HEK293T (cell line): ENCODE results near the gene CLRN3.

Source experiments
- CTCF ChIA-PET: fragments of 350-600 bp; formaldehyde crosslinking; extraction: SDS; loops from one replicate; lab custom pipeline; 2021; ENCODE audit warnings: antibody characterized with exemption, inconsistent platforms; lab: Yijun Ruan, JAX
- POLR2A ChIA-PET: fragments of 350-600 bp; formaldehyde crosslinking; extraction: SDS; loops from one replicate; lab custom pipeline; 2020; ENCODE audit warnings: antibody characterized with exemption, inconsistent platforms; lab: Yijun Ruan, JAX
- DNase-seq: peaks from one replicate; pipeline ENCODE4 v3.0.0; 2012; ENCODE audit warnings: mixed read lengths; ENCODE audit errors: extremely low spot score
- ARNT ChIP-seq: fragments of 450-650 bp; IDR thresholded peaks from 2 replicates; pipeline ENCODE4 v1.6.1; 2017; ENCODE audit warnings: mild to moderate bottlenecking
- BHLHE40 ChIP-seq: fragments of 450-650 bp; IDR thresholded peaks from 2 replicates; pipeline ENCODE4 v1.6.1; 2016; ENCODE audit warnings: mild to moderate bottlenecking, moderate library complexity, borderline replicate concordance
- CTBP1 ChIP-seq: fragments of 450-650 bp; IDR thresholded peaks from 2 replicates; pipeline ENCODE4 v1.6.1; 2016; ENCODE audit warnings: borderline replicate concordance
- ELF4 ChIP-seq: fragments of 450-650 bp; IDR thresholded peaks from 2 replicates; pipeline ENCODE4 v1.6.1; 2017; ENCODE audit warnings: antibody characterized with exemption
- FOXA1 ChIP-seq: fragments of 450-650 bp; IDR thresholded peaks from 2 replicates; pipeline ENCODE4 v1.6.1; 2016; ENCODE audit warnings: mild to moderate bottlenecking
- FOXK2 ChIP-seq: fragments of 450-650 bp; IDR thresholded peaks from 2 replicates; pipeline ENCODE4 v1.6.1; 2016; ENCODE audit warnings: mild to moderate bottlenecking
- FOXM1 ChIP-seq: fragments of 450-650 bp; IDR thresholded peaks from 2 replicates; pipeline ENCODE4 v1.6.1; 2017; ENCODE audit warnings: mild to moderate bottlenecking, borderline replicate concordance
- HDGF ChIP-seq: fragments of 450-650 bp; IDR thresholded peaks from 2 replicates; pipeline ENCODE4 v1.6.1; 2017; ENCODE audit warnings: antibody characterized with exemption, borderline replicate concordance
- L3MBTL2 ChIP-seq: fragments of 450-650 bp; conservative IDR thresholded peaks from 2 replicates; pipeline ENCODE4 v1.6.1; 2016; ENCODE audit warnings: mild to moderate bottlenecking
- LEF1 ChIP-seq: fragments of 450-650 bp; IDR thresholded peaks from 2 replicates; pipeline ENCODE4 v1.6.1; 2017; ENCODE audit warnings: mild to moderate bottlenecking, borderline replicate concordance
- NFRKB ChIP-seq: fragments of 450-650 bp; IDR thresholded peaks from 2 replicates; pipeline ENCODE4 v1.6.1; 2016; ENCODE audit warnings: mild to moderate bottlenecking, moderate library complexity
- PKNOX1 ChIP-seq: fragments of 450-650 bp; IDR thresholded peaks from 2 replicates; pipeline ENCODE4 v1.6.1; 2016
- SP1 ChIP-seq: fragments of 450-650 bp; IDR thresholded peaks from 2 replicates; pipeline ENCODE4 v1.6.1; 2017
- SUZ12 ChIP-seq: fragments of 450-650 bp; IDR thresholded peaks from 2 replicates; pipeline ENCODE4 v1.6.1; 2016; ENCODE audit warnings: mild to moderate bottlenecking
- TARDBP ChIP-seq: fragments of 450-650 bp; IDR thresholded peaks from 2 replicates; pipeline ENCODE4 v1.6.1; 2016
- ZNF384 ChIP-seq: fragments of 450-650 bp; IDR thresholded peaks from 2 replicates; pipeline ENCODE4 v1.6.1; 2016

Gene CLRN3

GRCh38 chr10:127877699-127878098 lies 15.0 kb downstream of the CLRN3 start:
- TF ChIP-seq L3MBTL2 = no peak
- TF ChIP-seq FOXA1 = no peak
- no peak for TF ChIP-seq ELF4
- no peak for TF ChIP-seq LEF1
- no peak for TF ChIP-seq BHLHE40
- no peak for TF ChIP-seq CTBP1
- no peak for TF ChIP-seq ZNF384
- TF ChIP-seq ARNT = no peak
- no peak for TF ChIP-seq TARDBP
- no peak for TF ChIP-seq SP1
- TF ChIP-seq FOXK2 = no peak
- TF ChIP-seq PKNOX1 = no peak
- no peak for DNase-seq
- POLR2A ChIA-PET = no interaction called here
- CTCF ChIA-PET = no interaction called here

DNA sequence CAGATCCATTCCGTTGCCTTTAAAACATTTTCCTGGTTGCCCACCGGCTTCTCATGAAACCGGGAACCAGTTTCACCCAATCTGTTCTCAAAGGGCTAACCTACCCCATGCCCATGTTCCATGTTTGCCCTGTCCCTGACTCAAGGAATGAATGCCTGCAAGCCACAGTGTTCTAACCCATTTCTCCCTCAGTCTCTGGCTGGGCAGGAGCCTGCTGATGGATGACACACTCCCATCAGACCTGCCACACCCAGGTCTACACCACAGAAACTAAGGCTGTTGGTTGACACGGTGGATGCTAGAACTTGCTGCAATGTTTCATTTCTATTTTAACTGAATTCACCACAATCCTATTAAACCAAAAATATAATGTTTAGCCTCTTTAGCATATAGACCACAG lies 15.6 kb downstream of the CLRN3 start:
- CTCF ChIA-PET = no interaction called here

GRCh38 chr10:127875916-127876315 lies 16.8 kb downstream of the CLRN3 start:
- POLR2A ChIA-PET = no interaction called here
- CTCF ChIA-PET = no interaction called here
- TF ChIP-seq ELF4 (no peak), PKNOX1 (no peak), L3MBTL2 (no peak), FOXK2 (no peak), HDGF (no peak), ARNT (no peak)
- no peak for DNase-seq

More for the DNA sequence above, 15.6 kb downstream of the CLRN3 start:
- DNase-seq = no peak
- POLR2A ChIA-PET = no interaction called here
- TF ChIP-seq TARDBP = no peak
- no peak for TF ChIP-seq CTBP1
- TF ChIP-seq ARNT = no peak
- no peak for TF ChIP-seq BHLHE40
- no peak for TF ChIP-seq SP1
- no peak for TF ChIP-seq LEF1
- no peak for TF ChIP-seq ELF4
- TF ChIP-seq FOXM1 = no peak
- TF ChIP-seq FOXK2 = no peak
- TF ChIP-seq HDGF = no peak
- TF ChIP-seq FOXA1 = no peak
- TF ChIP-seq ZNF384 = no peak
- TF ChIP-seq L3MBTL2 = no peak
- no peak for TF ChIP-seq PKNOX1

GRCh38 chr10:127875449-127875765 lies 17.3 kb downstream of the CLRN3 start:
- TF ChIP-seq CTBP1 = no peak
- CTCF ChIA-PET = no interaction called here
- POLR2A ChIA-PET = no interaction called here
- DNase-seq = no peak

DNA sequence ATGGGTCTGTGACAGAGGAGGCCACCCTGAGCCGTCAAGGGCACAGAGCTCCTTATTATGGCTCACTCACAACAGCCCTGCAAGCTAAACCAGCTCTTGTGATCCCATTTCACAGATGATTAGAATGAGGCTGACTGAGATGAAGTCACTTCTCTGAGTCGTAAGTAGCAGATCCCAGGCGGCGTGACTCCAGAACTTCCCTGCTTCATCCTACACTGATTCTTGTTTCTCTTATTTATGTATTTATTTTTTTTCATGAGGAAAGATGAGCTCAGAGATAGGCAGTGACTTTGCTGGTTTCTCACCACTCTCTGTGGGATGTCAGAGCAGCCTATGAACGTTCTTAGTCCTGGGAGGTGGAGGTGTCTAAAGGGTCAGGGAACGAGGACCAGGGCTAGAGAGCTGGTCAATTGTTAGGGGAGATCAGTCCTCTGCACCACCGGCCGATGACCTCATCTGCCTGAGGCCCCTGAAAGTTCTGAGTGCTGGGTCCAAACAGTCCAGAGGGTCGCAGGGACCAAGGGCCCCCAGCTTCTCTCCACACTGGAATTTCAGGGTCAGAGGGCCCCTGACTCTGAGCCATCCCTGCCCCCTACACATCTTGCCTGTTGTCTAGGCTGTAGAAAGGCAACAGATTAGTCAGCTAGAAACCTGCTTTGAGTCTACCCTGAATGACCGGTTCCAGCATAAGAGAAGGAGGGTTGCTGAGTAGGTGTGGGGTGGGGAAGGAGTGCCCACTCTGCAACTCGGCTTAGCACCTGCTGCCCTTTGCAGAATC lies 17.9 kb downstream of the CLRN3 start:
- CTCF ChIA-PET = no interaction called here
- DNase-seq = no peak
- POLR2A ChIA-PET = no interaction called here
- no peak for TF ChIP-seq PKNOX1
- TF ChIP-seq BHLHE40 = no peak
- TF ChIP-seq ZNF384 = no peak
- TF ChIP-seq CTBP1 = no peak
- TF ChIP-seq LEF1 = no peak
- no peak for TF ChIP-seq FOXK2
- TF ChIP-seq ARNT = no peak
- TF ChIP-seq FOXM1 = no peak
- no peak for TF ChIP-seq SUZ12
- TF ChIP-seq L3MBTL2 = no peak
- TF ChIP-seq FOXA1 = no peak
- no peak for TF ChIP-seq SP1
- TF ChIP-seq HDGF = no peak
- TF ChIP-seq ELF4 = no peak

- no peak for DNase-seq
- TF ChIP-seq FOXM1 (no peak), FOXA1 (no peak), ARNT (no peak), HDGF (no peak), L3MBTL2 (no peak), PKNOX1 (no peak), SP1 (no peak), LEF1 (no peak), NFRKB (no peak), SUZ12 (no peak), ELF4 (no peak), BHLHE40 (no peak)
- CTCF ChIA-PET = no interaction called here
- POLR2A ChIA-PET = no interaction called here
Observed at GRCh38 chr10:127873901-127874470, 18.8 kb downstream of the CLRN3 start.
